K562 (cell line): ENCODE results near the gene GTF2A1. TPM values are rescaled to one million over a fixed set of nuclear protein-coding genes. Genes with fewer than 3 reads are reported as not detected.

Source experiments
- ATAC-seq: fragments of 200-7000 bp; cut with Tn5 transposase; 3 replicates; pipeline ENCODE4 v1.9.1; 2020; ENCODE audit warnings: moderate library complexity
- BruUV-seq: library from RNA; stranded (reverse); fragments of 400-500 nt; replicated peaks from 2 replicates; lab custom pipeline; 2021; lab: Mats Ljungman, UMichigan
- CTCF ChIA-PET: fragments of 300-600 bp; formaldehyde crosslinking; extraction: SDS; loops from one replicate; lab custom pipeline; 2021; ENCODE audit warnings: low intra/inter-chr PET ratio; lab: Yijun Ruan, JAX
- POLR2A ChIA-PET: fragments of 300-600, 350-650 bp; sonication (Branson Sonifier 250); formaldehyde crosslinking; extraction: SDS; loops from one replicate; lab custom pipeline; 2021; ENCODE audit warnings: antibody characterized with exemption, inconsistent platforms; lab: Yijun Ruan, JAX
- DNase-seq, 4 experiments: peaks; one replicate each; pipeline versions ENCODE4 v3.0.0 to v3.0.0-alpha.2; 2011 to 2018; ENCODE audit warnings: low spot score in 3 of 4, mixed read lengths in 3 of 4; ENCODE audit errors: extremely low read depth in 1 of 4
- FAIRE-seq: peaks from 2 replicates; lab custom pipeline; 2011; peaks lifted over from hg19 to GRCh38; lab: Jason Lieb, UNC
- H2AFZ ChIP-seq: 2 replicates; pipeline ENCODE4 v1.6.0; 2011; ENCODE audit warnings: low read depth, low read length, control low read depth, inconsistent platforms
- H3K27ac ChIP-seq: fragments of 200-600 bp; 3 replicates; pipeline ENCODE4 v1.8.0; 2011; ENCODE audit warnings: low read depth, mild to moderate bottlenecking, control low read depth, inconsistent platforms, low read length, moderate library complexity, mixed read lengths; ENCODE audit errors: extremely low read depth
- H3K27me3 ChIP-seq, 2 experiments: fragments of 300-600 bp in 1 of 2; 2 replicates in 1 of 2; 3 replicates in 1 of 2; pipeline versions ENCODE4 v1.6.0 to v1.8.0; 2011; ENCODE audit warnings: inconsistent platforms in 2 of 2, low read length in 2 of 2, mild to moderate bottlenecking in 1 of 2, mixed read lengths in 1 of 2, moderate library complexity in 1 of 2; ENCODE audit not compliant: control insufficient read depth in 2 of 2, insufficient read depth in 2 of 2
- H3K36me3 ChIP-seq: fragments of 300-600 bp; 3 replicates; pipeline ENCODE4 v1.8.0; 2011; ENCODE audit warnings: mild to moderate bottlenecking, low read length, inconsistent platforms; ENCODE audit not compliant: control insufficient read depth, insufficient read depth
- H3K4me1 ChIP-seq, 2 experiments: fragments of 200-600 bp in 1 of 2; replicated peaks in 1 of 2; 2 replicates in 1 of 2; 3 replicates in 1 of 2; pipeline versions ENCODE4 v1.5.1 to v1.8.0; 2011; ENCODE audit warnings: inconsistent platforms in 2 of 2, low read length in 2 of 2, mild to moderate bottlenecking in 1 of 2, mixed read lengths in 1 of 2, moderate library complexity in 1 of 2; ENCODE audit not compliant: control insufficient read depth in 2 of 2, insufficient read depth in 2 of 2
- H3K4me2 ChIP-seq: 2 replicates; pipeline ENCODE4 v1.6.1; 2011; ENCODE audit warnings: low read length, control low read depth, inconsistent platforms, mixed read lengths; ENCODE audit not compliant: insufficient read depth
- H3K4me3 ChIP-seq: fragments of 200-600 bp; sonication (generic), shearing (Covaris generic); 2 replicates; pipeline ENCODE4 v1.5.1; 2016; ENCODE audit warnings: control low read depth, inconsistent platforms
- H3K79me2 ChIP-seq: fragments of 200-600 bp; 3 replicates; pipeline ENCODE4 v1.8.0; 2011; ENCODE audit warnings: low read length, inconsistent platforms; ENCODE audit not compliant: control insufficient read depth, insufficient read depth
- H3K9ac ChIP-seq, 2 experiments: 2 replicates each; pipeline versions ENCODE4 v1.6.0 to v1.6.1; 2011; ENCODE audit warnings: low read depth in 2 of 2, low read length in 2 of 2, control low read depth in 1 of 2, inconsistent platforms in 1 of 2, mild to moderate bottlenecking in 1 of 2, mixed read lengths in 1 of 2; ENCODE audit not compliant: insufficient read depth in 1 of 2
- H3K9me1 ChIP-seq: one replicate; pipeline ENCODE4 v1.6.0; 2011; ENCODE audit warnings: inconsistent platforms, mild to moderate bottlenecking, low read length, moderate library complexity; ENCODE audit not compliant: control insufficient read depth, insufficient read depth
- H3K9me3 ChIP-seq: replicated peaks from 2 replicates; pipeline ENCODE4 v1.5.1; 2011; ENCODE audit warnings: low read depth, low read length, inconsistent platforms; ENCODE audit not compliant: control insufficient read depth, insufficient read depth
- H4K20me1 ChIP-seq: replicated peaks from 2 replicates; pipeline ENCODE4 v1.6.1; 2011; ENCODE audit warnings: low read length, inconsistent platforms, mixed read lengths; ENCODE audit not compliant: control insufficient read depth, insufficient read depth
- CREB1 ChIP-seq, 2 experiments: sonication (generic) in 1 of 2; formaldehyde crosslinking in 1 of 2; IDR thresholded peaks; 2 replicates each; pipeline versions ENCODE4 v1.6.1 to v1.8.0; 2012 to 2022; ENCODE audit warnings: inconsistent platforms in 1 of 2, mild to moderate bottlenecking in 1 of 2, missing genetic modification reagents in 1 of 2, moderate library complexity in 1 of 2
- FOXK1 ChIP-seq: sonication (generic); formaldehyde crosslinking; IDR thresholded peaks from 2 replicates; pipeline ENCODE4 v1.8.0; 2022; ENCODE audit warnings: missing genetic modification reagents, mild to moderate bottlenecking, borderline replicate concordance
- KHSRP ChIP-seq: fragments of 450-650 bp; IDR thresholded peaks from 2 replicates; pipeline ENCODE4 v1.6.1; 2017
- KLF6 ChIP-seq: fragments of 250-450 bp; sonication (Bioruptor Pico); IDR thresholded peaks from 2 replicates; pipeline ENCODE4 v1.4.0; 2020; ENCODE audit warnings: mild to moderate bottlenecking, moderate library complexity, borderline replicate concordance
- MECOM ChIP-seq: fragments of 250-450 bp; sonication (Bioruptor Pico); IDR thresholded peaks from 2 replicates; pipeline ENCODE4 v1.8.0; 2022; ENCODE audit warnings: inconsistent platforms
- NKRF ChIP-seq: fragments of 450-650 bp; IDR thresholded peaks from 2 replicates; pipeline ENCODE4 v1.6.1; 2016; ENCODE audit warnings: borderline replicate concordance
- PPARD ChIP-seq: fragments of 250-450 bp; sonication (Bioruptor Pico); IDR thresholded peaks from 2 replicates; pipeline ENCODE4 v1.8.0; 2022; ENCODE audit warnings: inconsistent platforms, mild to moderate bottlenecking, moderate library complexity
- SIN3B ChIP-seq: fragments of 450-650 bp; IDR thresholded peaks from 2 replicates; pipeline ENCODE4 v1.6.1; 2017; ENCODE audit warnings: low read depth, mild to moderate bottlenecking, moderate library complexity
- SMC3 ChIP-seq: conservative IDR thresholded peaks from 2 replicates; pipeline ENCODE4 v1.6.1; 2011; ENCODE audit warnings: low read depth, low read length, improper control_type of control experiment; ENCODE audit not compliant: insufficient read depth
- ZNF583 ChIP-seq: fragments of 250-450 bp; sonication (Bioruptor Pico); IDR thresholded peaks from 2 replicates; pipeline ENCODE4 v1.4.0; 2020
- WGBS: fragments of 100-300 bp; shearing (Covaris generic); methylation state at CpG from one replicate; pipeline ENCODE4 v1.1.6; 2016; ENCODE audit warnings: low coverage, mixed read lengths; ENCODE audit not compliant: insufficient coverage; ENCODE audit errors: missing lambda C conversion rate; 5-methylcytosine and 5-hydroxymethylcytosine counted together
- in situ Hi-C: fragments of 300-500 bp; cut with MboI; formaldehyde crosslinking; loops from 4 replicates; pipeline ENCODE4 v1.15.0; 2018; ENCODE audit warnings: inconsistent platforms, mixed read lengths
- intact Hi-C: fragments of 100-400 bp; cut with micrococcal nuclease; formaldehyde crosslinking; loops from 2 replicates; pipeline ENCODE4 v1.14.2; 2022
- polyA plus RNA-seq, 8 experiments: library from polyadenylated mRNA; depleted of rRNA in 4 of 8; stranded (reverse) in 5 of 8; unstranded in 3 of 8; fragments of >200 nt; fragmentation: Nextera tagmentation in 2 of 8; fragmentation: Illumina TruSeq in 1 of 8; extraction: Ambion mirVana in 2 of 8; extraction: Trizol in 1 of 8; gene quantifications; 2 replicates each; pipeline versions ENCODE4 v1.2.1 to v1.2.3, GENCODE V29; 2011 to 2014; ENCODE audit warnings: inconsistent platforms in 1 of 8, missing spikeins in 1 of 8
- total RNA-seq, 7 experiments: library from RNA; depleted of rRNA in 6 of 7; stranded (reverse); fragments of >200 nt in 6 of 7; fragmentation: Illumina TruSeq in 2 of 7; extraction: Trizol in 2 of 7; gene quantifications; 2 replicates each; pipeline versions ENCODE4 v1.2.1 to v1.2.3, GENCODE V29; 2011 to 2021; ENCODE audit warnings: low replicate concordance in 1 of 7
- TF ChIP-seq, protein P1 (sequence below), 2 experiments: fragments of 450-650 bp in 1 of 2; sonication (generic) in 1 of 2; formaldehyde crosslinking in 1 of 2; IDR thresholded peaks in 1 of 2; conservative IDR thresholded peaks in 1 of 2; 2 replicates each; pipeline versions ENCODE4 v1.6.1 to v1.8.1; 2016 to 2023; ENCODE audit warnings: mild to moderate bottlenecking in 2 of 2, moderate library complexity in 2 of 2, inconsistent platforms in 1 of 2, missing genetic modification reagents in 1 of 2
- TF ChIP-seq, protein P2 (sequence below): fragments of 450-650 bp; IDR thresholded peaks from 2 replicates; pipeline ENCODE4 v1.6.1; 2016; ENCODE audit warnings: missing biosample characterization, missing genetic modification characterization
- TF ChIP-seq, protein P3 (sequence below): fragments of 450-650 bp; IDR thresholded peaks from 2 replicates; pipeline ENCODE4 v1.6.1; 2017; ENCODE audit warnings: antibody characterized with exemption, mild to moderate bottlenecking

Gene GTF2A1
- total and polyA plus RNA-seq, 9 of the 15 experiments (the other 6 are each of a cell fraction or from before 2014, with no cell fraction given) = 3.4 to 22.8 (median 14.7) TPM

DNA sequence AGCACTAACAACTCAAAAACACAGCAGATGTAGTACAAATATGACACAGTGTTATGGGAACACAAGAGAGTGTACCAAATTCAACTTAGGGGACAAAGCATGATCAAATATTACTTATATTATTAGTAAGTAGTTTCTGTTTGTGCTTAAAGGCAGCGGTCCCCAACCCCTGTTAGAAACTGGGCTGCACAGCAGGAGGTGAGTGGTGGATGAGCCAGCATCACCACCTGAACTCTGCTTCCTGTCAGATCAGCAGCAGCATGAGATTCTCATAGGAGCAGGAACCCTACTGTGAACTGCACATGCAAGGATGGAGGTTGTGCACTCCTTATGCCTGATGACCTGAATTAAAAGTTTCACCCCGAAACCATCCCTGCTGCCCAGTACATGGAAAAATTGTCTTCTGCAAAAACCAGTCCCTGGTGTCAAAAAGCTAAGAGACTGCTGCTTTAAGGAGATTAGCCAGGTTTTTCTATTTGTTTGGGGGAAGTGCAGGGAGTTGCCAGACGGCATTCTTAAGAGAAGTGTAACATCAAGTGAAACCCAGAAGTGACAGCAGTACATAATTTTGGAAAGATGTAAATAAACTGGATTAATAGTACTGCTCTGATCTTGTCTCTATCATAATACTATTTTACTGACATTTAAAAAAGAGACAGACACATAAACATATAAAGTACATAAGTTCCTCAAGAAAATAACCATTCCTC lies 26.7 kb downstream of the GTF2A1 start:
- no peak overlapping the region for H3K4me3 ChIP-seq
- H3K36me3 ChIP-seq = peaks cover 82% of the 10 kb centered on the region
- no TSS peak for BruUV-seq
- H3K9me1 ChIP-seq = no peaks in the 10 kb centered on the region
- no peak for ATAC-seq
- in situ Hi-C loops = no loop called here
- H3K4me2 ChIP-seq = no peak overlapping the region
- H3K79me2 ChIP-seq = peaks cover 19% of the 10 kb centered on the region; the same call in 1 of the 3 replicates
- no peak for DNase-seq
- ChIA-PET CTCF (no interaction called here), POLR2A (no interaction called here)
- FAIRE-seq = no peak
- H3K9me3 ChIP-seq = no peaks in the 10 kb centered on the region
- H3K27ac ChIP-seq = no peak overlapping the region
- H3K9ac ChIP-seq = no peak overlapping the region
- H4K20me1 ChIP-seq = no peaks in the 10 kb centered on the region
- WGBS = 100% methylated on average over 3 of the region's 3 CpGs
- intact Hi-C loops = no loop called here
- no peak overlapping the region for H2AFZ ChIP-seq
- H3K4me1 ChIP-seq = no peaks in the 10 kb centered on the region
- H3K27me3 ChIP-seq = no peaks in the 10 kb centered on the region
- no peak for TF ChIP-seq KLF6
- TF ChIP-seq SMC3 = no peak
- TF ChIP-seq, protein P1, sequence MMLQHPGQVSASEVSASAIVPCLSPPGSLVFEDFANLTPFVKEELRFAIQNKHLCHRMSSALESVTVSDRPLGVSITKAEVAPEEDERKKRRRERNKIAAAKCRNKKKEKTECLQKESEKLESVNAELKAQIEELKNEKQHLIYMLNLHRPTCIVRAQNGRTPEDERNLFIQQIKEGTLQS (IDR thresholded peaks at IDR 0.05) = no peak
- TF ChIP-seq, protein P1 (CRISPR knock-in tag; conservative IDR thresholded peaks at IDR 0.05) = no peak
- TF ChIP-seq PPARD = no peak
- TF ChIP-seq, protein P2, sequence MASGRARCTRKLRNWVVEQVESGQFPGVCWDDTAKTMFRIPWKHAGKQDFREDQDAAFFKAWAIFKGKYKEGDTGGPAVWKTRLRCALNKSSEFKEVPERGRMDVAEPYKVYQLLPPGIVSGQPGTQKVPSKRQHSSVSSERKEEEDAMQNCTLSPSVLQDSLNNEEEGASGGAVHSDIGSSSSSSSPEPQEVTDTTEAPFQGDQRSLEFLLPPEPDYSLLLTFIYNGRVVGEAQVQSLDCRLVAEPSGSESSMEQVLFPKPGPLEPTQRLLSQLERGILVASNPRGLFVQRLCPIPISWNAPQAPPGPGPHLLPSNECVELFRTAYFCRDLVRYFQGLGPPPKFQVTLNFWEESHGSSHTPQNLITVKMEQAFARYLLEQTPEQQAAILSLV (tag) = no peak
- TF ChIP-seq CREB1 (IDR thresholded peaks at IDR 0.05) = no peak
- no peak for TF ChIP-seq CREB1 (CRISPR knock-in tag; IDR thresholded peaks at IDR 0.05)
- no peak for TF ChIP-seq FOXK1
- TF ChIP-seq SIN3B = no peak
- TF ChIP-seq, protein P3, sequence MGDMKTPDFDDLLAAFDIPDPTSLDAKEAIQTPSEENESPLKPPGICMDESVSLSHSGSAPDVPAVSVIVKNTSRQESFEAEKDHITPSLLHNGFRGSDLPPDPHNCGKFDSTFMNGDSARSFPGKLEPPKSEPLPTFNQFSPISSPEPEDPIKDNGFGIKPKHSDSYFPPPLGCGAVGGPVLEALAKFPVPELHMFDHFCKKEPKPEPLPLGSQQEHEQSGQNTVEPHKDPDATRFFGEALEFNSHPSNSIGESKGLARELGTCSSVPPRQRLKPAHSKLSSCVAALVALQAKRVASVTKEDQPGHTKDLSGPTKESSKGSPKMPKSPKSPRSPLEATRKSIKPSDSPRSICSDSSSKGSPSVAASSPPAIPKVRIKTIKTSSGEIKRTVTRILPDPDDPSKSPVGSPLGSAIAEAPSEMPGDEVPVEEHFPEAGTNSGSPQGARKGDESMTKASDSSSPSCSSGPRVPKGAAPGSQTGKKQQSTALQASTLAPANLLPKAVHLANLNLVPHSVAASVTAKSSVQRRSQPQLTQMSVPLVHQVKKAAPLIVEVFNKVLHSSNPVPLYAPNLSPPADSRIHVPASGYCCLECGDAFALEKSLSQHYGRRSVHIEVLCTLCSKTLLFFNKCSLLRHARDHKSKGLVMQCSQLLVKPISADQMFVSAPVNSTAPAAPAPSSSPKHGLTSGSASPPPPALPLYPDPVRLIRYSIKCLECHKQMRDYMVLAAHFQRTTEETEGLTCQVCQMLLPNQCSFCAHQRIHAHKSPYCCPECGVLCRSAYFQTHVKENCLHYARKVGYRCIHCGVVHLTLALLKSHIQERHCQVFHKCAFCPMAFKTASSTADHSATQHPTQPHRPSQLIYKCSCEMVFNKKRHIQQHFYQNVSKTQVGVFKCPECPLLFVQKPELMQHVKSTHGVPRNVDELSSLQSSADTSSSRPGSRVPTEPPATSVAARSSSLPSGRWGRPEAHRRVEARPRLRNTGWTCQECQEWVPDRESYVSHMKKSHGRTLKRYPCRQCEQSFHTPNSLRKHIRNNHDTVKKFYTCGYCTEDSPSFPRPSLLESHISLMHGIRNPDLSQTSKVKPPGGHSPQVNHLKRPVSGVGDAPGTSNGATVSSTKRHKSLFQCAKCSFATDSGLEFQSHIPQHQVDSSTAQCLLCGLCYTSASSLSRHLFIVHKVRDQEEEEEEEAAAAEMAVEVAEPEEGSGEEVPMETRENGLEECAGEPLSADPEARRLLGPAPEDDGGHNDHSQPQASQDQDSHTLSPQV = no peak
- TF ChIP-seq ZNF583 = no peak
- no peak for TF ChIP-seq MECOM (CRISPR knock-in tag)
- no peak for TF ChIP-seq KHSRP
- TF ChIP-seq NKRF = no peak
